SU-DHL-6 (cell line): ENCODE data around the gene PJVK.

Experiments
- EZH2phosphoT487 ChIP-seq: fragments of 200-600 bp; sonication (generic), shearing (Covaris generic); conservative IDR thresholded peaks from 2 replicates; pipeline ENCODE4 v1.6.1; 2018; ENCODE audit warnings: mild to moderate bottlenecking, antibody characterized with exemption, low read length, moderate library complexity, mixed read lengths
- TF ChIP-seq, protein P1 (sequence below): fragments of 200-600 bp; sonication (generic); IDR thresholded peaks from one replicate; pipeline ENCODE4 v1.5.1; 2017; ENCODE audit warnings: antibody characterized with exemption, mild to moderate bottlenecking, low read length, moderate library complexity; ENCODE audit not compliant: insufficient read depth, poor library complexity, severe bottlenecking

DNA sequence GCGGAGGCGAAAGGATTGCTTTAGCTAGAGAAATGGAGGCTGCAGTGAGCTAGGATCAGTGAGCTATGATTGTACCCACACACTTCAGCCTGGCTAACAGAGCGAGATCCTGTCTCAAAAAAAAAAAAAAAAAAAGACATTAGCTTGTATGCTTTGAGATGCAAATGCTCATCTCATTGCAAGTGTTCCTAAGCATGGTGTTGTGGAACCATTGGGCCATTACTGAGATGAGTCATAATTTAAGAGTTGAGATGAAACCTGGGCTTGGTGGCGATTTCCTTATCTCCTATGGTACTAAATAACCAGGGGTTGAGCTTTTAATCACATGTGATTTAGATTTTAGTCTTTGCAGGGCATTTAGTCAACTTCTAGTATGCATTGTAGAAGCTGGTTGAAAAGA lies 31.3 kb downstream of the PJVK start:
- TF ChIP-seq, protein P1, sequence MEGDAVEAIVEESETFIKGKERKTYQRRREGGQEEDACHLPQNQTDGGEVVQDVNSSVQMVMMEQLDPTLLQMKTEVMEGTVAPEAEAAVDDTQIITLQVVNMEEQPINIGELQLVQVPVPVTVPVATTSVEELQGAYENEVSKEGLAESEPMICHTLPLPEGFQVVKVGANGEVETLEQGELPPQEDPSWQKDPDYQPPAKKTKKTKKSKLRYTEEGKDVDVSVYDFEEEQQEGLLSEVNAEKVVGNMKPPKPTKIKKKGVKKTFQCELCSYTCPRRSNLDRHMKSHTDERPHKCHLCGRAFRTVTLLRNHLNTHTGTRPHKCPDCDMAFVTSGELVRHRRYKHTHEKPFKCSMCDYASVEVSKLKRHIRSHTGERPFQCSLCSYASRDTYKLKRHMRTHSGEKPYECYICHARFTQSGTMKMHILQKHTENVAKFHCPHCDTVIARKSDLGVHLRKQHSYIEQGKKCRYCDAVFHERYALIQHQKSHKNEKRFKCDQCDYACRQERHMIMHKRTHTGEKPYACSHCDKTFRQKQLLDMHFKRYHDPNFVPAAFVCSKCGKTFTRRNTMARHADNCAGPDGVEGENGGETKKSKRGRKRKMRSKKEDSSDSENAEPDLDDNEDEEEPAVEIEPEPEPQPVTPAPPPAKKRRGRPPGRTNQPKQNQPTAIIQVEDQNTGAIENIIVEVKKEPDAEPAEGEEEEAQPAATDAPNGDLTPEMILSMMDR: no peak
- no peak for TF ChIP-seq EZH2phosphoT487
